Fibroblast of pulmonary artery (primary cell): Measurements from ENCODE around the gene GRIK4.

ENCODE experiments used
- DNase-seq: peaks from one replicate; pipeline ENCODE4 v3.0.0-alpha.2; 2010; ENCODE audit warnings: low read depth
- H3K4me3 ChIP-seq: replicated peaks from 2 replicates; pipeline ENCODE4 v1.5.1; 2011; ENCODE audit warnings: low read depth, mild to moderate bottlenecking, control low read depth, low read length, moderate library complexity
- TF ChIP-seq, protein P1 (sequence below): IDR thresholded peaks from 2 replicates; pipeline ENCODE4 v1.5.1; 2011; ENCODE audit warnings: mild to moderate bottlenecking, control low read depth, low read length, inconsistent platforms; ENCODE audit errors: missing control alignments

The GRIK4 gene

DNA sequence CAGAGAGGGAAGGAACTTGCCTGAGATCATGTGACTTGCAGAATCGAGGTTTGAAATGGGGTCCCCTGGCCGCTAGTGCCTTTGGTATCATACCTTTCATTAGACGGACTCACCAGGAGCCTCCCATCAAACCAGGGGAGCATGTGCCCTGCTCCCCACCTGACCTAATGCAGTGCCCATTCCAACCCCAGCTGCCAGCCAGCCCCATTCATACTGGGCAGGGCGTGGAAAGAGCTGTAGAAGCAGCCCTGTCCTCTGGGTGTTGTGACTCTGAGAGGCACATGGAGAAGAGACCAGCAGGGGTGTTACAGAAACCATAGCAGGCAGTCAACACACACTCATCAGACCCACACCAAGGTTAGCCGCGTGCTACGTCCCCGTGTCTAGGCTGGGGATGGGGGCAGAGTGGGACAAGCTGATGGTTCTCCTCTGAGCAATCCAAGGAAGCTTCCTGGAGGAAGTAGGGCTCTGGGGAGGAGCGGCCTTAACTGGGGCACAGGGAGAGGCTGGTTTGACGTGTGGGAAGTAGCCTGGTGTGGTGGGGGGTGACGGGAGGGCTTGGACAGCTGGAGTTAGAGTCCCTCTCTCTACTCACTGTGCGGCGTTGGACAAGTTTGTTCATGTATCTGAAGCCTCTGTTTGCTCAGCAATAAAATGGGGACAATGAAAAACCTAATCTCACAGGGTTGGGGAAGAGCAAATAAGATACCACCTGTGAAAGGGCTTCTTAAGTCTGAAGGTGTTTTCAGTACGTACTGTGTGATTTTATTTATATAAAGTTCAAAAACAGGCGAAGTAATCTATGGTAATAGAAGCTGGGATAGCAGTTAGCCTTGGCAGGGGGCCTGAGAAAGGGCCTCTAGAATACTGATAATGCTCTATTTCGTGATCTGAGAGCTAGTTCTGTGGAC is 14.0 kb downstream of the GRIK4 start:
- H3K4me3 ChIP-seq, result no peak overlapping the region
- TF ChIP-seq, protein P1, sequence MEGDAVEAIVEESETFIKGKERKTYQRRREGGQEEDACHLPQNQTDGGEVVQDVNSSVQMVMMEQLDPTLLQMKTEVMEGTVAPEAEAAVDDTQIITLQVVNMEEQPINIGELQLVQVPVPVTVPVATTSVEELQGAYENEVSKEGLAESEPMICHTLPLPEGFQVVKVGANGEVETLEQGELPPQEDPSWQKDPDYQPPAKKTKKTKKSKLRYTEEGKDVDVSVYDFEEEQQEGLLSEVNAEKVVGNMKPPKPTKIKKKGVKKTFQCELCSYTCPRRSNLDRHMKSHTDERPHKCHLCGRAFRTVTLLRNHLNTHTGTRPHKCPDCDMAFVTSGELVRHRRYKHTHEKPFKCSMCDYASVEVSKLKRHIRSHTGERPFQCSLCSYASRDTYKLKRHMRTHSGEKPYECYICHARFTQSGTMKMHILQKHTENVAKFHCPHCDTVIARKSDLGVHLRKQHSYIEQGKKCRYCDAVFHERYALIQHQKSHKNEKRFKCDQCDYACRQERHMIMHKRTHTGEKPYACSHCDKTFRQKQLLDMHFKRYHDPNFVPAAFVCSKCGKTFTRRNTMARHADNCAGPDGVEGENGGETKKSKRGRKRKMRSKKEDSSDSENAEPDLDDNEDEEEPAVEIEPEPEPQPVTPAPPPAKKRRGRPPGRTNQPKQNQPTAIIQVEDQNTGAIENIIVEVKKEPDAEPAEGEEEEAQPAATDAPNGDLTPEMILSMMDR, result no peak
- DNase-seq, result no peak

DNA sequence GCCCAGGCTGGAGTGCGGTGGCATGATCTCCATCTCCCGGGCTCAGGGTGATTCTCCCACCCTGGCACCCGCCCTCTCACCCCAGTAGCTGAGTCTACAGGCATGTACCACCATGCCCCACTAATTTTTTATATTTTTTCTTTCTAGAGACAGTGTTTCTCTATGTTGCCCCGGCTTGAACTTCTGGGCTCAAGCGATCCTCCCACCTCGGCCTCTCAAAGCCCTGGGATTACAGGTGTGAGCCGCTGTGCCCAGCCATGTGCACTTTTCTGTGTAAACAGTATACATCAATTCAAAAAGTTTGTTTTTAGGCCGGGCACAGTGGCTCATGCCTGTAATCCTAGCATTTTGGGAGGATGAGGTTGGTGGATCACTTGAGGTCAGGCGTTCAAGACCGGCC is 14.7 kb downstream of the GRIK4 start:
- no peak overlapping the region for H3K4me3 ChIP-seq
- no peak for DNase-seq
- TF ChIP-seq, protein P1, result no peak

DNA sequence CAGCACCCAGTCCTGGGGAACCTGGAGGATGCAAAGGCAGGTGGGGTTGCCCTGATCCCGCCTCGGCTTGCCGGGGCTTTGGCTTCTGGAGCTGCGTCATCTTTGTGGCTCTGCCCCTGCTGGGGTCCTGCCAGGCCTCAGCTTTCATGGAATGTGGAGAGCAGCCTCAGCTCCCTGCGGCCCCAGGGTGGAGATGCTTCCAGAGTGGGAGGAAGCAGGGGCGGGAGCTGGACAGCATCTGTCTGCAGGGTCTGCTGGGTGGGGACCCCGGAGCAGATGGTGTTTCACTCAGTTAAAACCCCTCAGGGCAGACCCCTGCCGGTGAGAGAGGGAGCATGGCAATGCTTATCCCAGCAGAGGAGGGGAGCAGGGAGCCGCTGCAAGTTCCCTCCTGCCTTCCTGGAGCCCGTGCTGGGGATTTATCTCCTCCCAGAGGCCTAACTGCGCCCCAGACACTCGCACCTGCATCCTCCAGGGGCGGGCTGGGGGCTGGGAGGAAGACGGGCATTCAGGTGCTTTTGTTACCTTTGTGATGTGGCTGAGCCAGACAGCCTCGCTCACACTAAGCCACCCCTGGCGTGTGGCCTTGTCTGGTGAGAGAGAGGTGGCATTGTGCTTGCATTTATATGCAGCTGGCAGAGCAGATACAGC is 15.7 kb downstream of the GRIK4 start:
- H3K4me3 ChIP-seq, result no peak overlapping the region
- DNase-seq, result peak; percentile 24
- TF ChIP-seq, protein P1, result no peak

DNA sequence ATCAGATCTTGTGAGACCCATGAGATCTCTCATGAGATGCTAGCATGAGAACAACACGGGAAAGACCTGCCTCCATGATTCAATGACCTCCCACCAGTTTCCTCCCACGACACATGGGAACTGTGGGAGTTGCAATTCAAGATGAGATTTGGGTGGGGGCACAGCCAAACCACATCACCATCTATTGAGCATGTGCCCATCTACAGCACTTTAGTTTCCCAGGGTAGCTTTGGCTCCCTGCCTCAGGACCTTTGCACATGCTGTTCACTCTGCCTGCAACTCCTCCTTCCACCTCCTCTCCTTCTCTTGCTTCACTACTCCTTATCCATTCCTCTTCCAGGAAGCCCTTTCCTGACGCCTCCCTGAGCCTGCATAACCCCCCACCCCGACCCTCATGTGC is 17.2 kb downstream of the GRIK4 start:
- TF ChIP-seq, protein P1, result no peak
- no peak overlapping the region for H3K4me3 ChIP-seq
- no peak for DNase-seq

DNA sequence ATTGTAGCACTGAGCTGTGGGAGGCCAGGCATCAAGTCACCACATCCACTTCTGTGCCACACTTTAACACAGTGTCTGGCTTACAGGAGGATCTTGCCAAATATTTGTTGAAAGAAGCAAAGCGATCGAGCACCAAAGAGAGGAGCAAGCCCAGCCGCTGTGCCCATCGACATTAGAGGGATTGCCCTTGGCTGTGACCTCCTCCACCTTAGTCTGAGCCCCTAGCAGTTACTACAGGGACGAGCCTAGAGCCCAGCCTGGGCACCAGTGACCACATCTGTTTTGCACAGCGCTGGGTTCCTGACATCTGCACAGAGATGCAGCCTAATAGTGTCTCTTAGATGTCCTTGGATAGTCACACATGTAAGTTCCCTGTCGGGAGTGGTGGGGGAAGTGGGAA is 17.7 kb downstream of the GRIK4 start:
- H3K4me3 ChIP-seq, result no peak overlapping the region
- TF ChIP-seq, protein P1, result no peak
- DNase-seq, result no peak

DNA sequence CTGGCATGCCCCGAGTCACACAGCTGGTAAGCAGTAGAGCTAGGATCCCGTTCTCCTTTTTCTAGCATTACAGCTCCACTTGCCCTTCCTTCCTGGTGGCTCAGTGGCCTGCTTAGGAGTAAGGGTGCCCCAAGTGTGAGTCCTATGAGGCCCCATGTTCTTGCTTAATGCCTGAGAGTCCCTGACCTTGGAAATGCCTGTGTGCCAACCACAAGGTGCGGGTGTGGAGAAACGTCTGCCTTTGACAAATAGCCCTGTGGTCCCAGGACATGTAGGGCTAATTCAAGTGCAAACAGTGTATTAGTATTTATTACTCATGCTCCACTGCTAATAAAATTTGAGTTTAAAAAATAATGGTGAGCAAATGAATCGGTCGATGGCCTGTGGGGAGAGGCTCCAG is 18.4 kb downstream of the GRIK4 start:
- TF ChIP-seq, protein P1, result no peak
- H3K4me3 ChIP-seq, result no peak overlapping the region
- DNase-seq, result no peak
